ENCODE measurements around the gene BIN1.

The BIN1 gene

GRCh38 chr2:127090281-127091120, 16.5 kb downstream of the BIN1 start:
- DNase-seq (ENCODE audit: low read depth) = no peak
- H3K4me3 ChIP-seq (ENCODE audit: control insufficient read depth, low read depth, low read length) = no peak overlapping the region
- TF ChIP-seq CTCF (IDR thresholded peaks at IDR 0.05; ENCODE audit: control insufficient read depth, insufficient read depth, low read depth, low read length, missing control alignments) = no peak

- no peak overlapping the region for H3K4me3 ChIP-seq (ENCODE audit: control insufficient read depth, low read depth, low read length)
- DNase-seq (ENCODE audit: low read depth) = no peak
- no peak for TF ChIP-seq CTCF (IDR thresholded peaks at IDR 0.05; ENCODE audit: control insufficient read depth, insufficient read depth, low read depth, low read length, missing control alignments)
Observed at GRCh38 chr2:127089478-127090235, 17.3 kb downstream of the BIN1 start.

GRCh38 chr2:127088706-127089105, 18.2 kb downstream of the BIN1 start:
- DNase-seq (ENCODE audit: low read depth) = no peak
- no peak overlapping the region for H3K4me3 ChIP-seq (ENCODE audit: control insufficient read depth, low read depth, low read length)
- no peak for TF ChIP-seq CTCF (IDR thresholded peaks at IDR 0.05; ENCODE audit: control insufficient read depth, insufficient read depth, low read depth, low read length, missing control alignments)

- no peak for TF ChIP-seq CTCF (IDR thresholded peaks at IDR 0.05; ENCODE audit: control insufficient read depth, insufficient read depth, low read depth, low read length, missing control alignments)
- no peak overlapping the region for H3K4me3 ChIP-seq (ENCODE audit: control insufficient read depth, low read depth, low read length)
- DNase-seq (ENCODE audit: low read depth) = no peak
Observed at GRCh38 chr2:127087791-127088495, 19.0 kb downstream of the BIN1 start.

- DNase-seq (ENCODE audit: low read depth) = peak; percentile 58
- peak overlapping the region; percentile 19 for H3K4me3 ChIP-seq (ENCODE audit: control insufficient read depth, low read depth, low read length)
- TF ChIP-seq CTCF (IDR thresholded peaks at IDR 0.05; ENCODE audit: control insufficient read depth, insufficient read depth, low read depth, low read length, missing control alignments) = no peak
Observed at GRCh38 chr2:127086990-127087790, 19.8 kb downstream of the BIN1 start.

- DNase-seq (ENCODE audit: low read depth) = no peak
- H3K4me3 ChIP-seq (ENCODE audit: control insufficient read depth, low read depth, low read length) = no peak overlapping the region
- no peak for TF ChIP-seq CTCF (IDR thresholded peaks at IDR 0.05; ENCODE audit: control insufficient read depth, insufficient read depth, low read depth, low read length, missing control alignments)
Observed at GRCh38 chr2:127085317-127085681, 21.7 kb downstream of the BIN1 start.
